ENCODE results near the gene B3GNT7.
"Not testable (repeated sequence)": the region's sequence is repeated elsewhere in the genome, so short reads cannot be mapped to it uniquely, and the experiment has no call there.

The B3GNT7 gene

DNA sequence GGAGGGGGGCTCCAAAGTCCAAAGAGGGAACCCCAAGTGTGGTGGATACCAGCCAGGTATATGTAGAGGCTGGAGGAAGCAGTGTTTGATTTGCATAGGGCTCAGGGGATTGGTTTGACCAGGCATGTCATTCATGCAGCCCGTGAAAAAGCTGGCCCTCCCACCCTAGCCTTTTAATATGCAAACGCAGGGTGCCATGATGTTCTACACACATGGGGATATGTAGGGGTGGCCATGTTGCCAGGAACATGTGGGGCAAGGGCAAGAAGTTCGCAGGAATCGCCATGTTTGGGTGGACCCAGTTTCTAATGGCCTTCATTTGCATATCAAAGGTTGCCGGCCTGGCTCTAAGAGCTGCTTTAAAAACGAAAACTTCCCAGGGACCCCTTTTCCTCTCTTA is 33.6 kb downstream of the B3GNT7 start:
- Histone ChIP-seq H2BK12ac (ENCODE audit: low read length) (no peak overlapping the region), H3K4me1 (ENCODE audit: control insufficient read depth in 1 of 2, insufficient read depth in 2 of 2, low read length in 2 of 2) (peaks cover 7 to 10% of the 10 kb centered on the region in 2 experiments), H3K27ac (ENCODE audit: low read depth, low read length) (no peak overlapping the region), H3K9ac (ENCODE audit: low read length) (no peak overlapping the region), H3K79me2 (ENCODE audit: control insufficient read depth, insufficient read depth, low read length, poor library complexity) (no peaks in the 10 kb centered on the region), H4K8ac (ENCODE audit: low read depth, low read length) (no peak overlapping the region), H3K4me3 (ENCODE audit: low read depth, low read length) (no peak overlapping the region), H3K18ac (ENCODE audit: low read length) (no peak overlapping the region), H3K9me3 (ENCODE audit: insufficient read depth, low read depth, low read length) (peaks cover 2% of the 10 kb centered on the region), H2BK5ac (ENCODE audit: low read depth, low read length, poor library complexity) (no peak overlapping the region), H4K12ac (ENCODE audit: low read depth, low read length) (no peak overlapping the region), H3K4me2 (ENCODE audit: low read length) (no peak overlapping the region), H3K36me3 (ENCODE audit: control insufficient read depth in 1 of 2, insufficient read depth in 2 of 2, low read length in 2 of 2) (no peaks in the 10 kb centered on the region), H3K4ac (ENCODE audit: low read depth, low read length) (no peak overlapping the region), H3K23ac (ENCODE audit: low read length) (no peak overlapping the region), H3K14ac (ENCODE audit: low read length) (no peak overlapping the region), H2BK120ac (ENCODE audit: insufficient read depth, low read length, poor library complexity) (no peak overlapping the region), H2AFZ (ENCODE audit: insufficient read depth, low read length, poor library complexity) (no peak overlapping the region), H3K27me3 (ENCODE audit: insufficient read depth, low read length) (no peaks in the 10 kb centered on the region), H3K79me1 (ENCODE audit: low read length) (no peaks in the 10 kb centered on the region), H2AK5ac (ENCODE audit: low read length) (no peak overlapping the region), H4K91ac (ENCODE audit: low read depth, low read length) (no peak overlapping the region)
- DNase-seq, result no peak
- no CpG with 5 or more reads among the region's 6 CpGs for WGBS (ENCODE audit: extremely low coverage, insufficient coverage, insufficient read length)

DNA sequence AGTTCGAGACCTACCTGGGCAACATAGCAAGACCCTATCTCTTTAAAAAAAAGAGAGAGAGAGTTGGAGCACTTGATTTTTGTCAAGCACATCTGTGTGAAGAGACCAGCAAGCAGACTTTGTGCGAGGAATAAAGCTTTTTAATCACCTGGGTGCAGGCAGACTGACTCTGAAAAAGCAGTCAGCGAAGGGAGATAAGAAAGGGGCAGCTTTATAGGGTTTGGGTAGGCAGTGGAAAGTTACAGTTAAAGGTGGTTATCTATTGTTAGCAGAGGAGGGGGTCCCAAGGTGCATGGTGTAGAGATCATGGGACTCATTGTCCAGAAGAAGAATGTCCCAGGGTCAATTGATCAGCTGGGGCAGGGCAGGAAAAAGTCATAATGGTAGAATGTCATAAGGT is 34.4 kb downstream of the B3GNT7 start:
- no peaks in the 10 kb centered on the region for H3K36me3 ChIP-seq (ENCODE audit: control insufficient read depth in 1 of 2, insufficient read depth in 2 of 2, low read length in 2 of 2)
- no peak overlapping the region for H4K12ac ChIP-seq (ENCODE audit: low read depth, low read length)
- no peak overlapping the region for H3K23ac ChIP-seq (ENCODE audit: low read length)
- no peak overlapping the region for H3K4me3 ChIP-seq (ENCODE audit: low read depth, low read length)
- no peak overlapping the region for H2BK5ac ChIP-seq (ENCODE audit: low read depth, low read length, poor library complexity)
- H2BK12ac ChIP-seq (ENCODE audit: low read length), result no peak overlapping the region
- no CpG with 5 or more reads among the region's 3 CpGs for WGBS (ENCODE audit: extremely low coverage, insufficient coverage, insufficient read length)
- no peak overlapping the region for H2AFZ ChIP-seq (ENCODE audit: insufficient read depth, low read length, poor library complexity)
- H3K27ac ChIP-seq (ENCODE audit: low read depth, low read length), result no peak overlapping the region
- DNase-seq, result no peak
- no peak overlapping the region for H3K14ac ChIP-seq (ENCODE audit: low read length)
- no peak overlapping the region for H3K18ac ChIP-seq (ENCODE audit: low read length)
- no peak overlapping the region for H4K8ac ChIP-seq (ENCODE audit: low read depth, low read length)
- peaks cover 2% of the 10 kb centered on the region for H3K9me3 ChIP-seq (ENCODE audit: insufficient read depth, low read depth, low read length)
- H4K91ac ChIP-seq (ENCODE audit: low read depth, low read length), result no peak overlapping the region
- no peaks in the 10 kb centered on the region for H3K79me2 ChIP-seq (ENCODE audit: control insufficient read depth, insufficient read depth, low read length, poor library complexity)
- no peaks in the 10 kb centered on the region for H3K79me1 ChIP-seq (ENCODE audit: low read length)
- H2AK5ac ChIP-seq (ENCODE audit: low read length), result no peak overlapping the region
- H3K4me2 ChIP-seq (ENCODE audit: low read length), result no peak overlapping the region
- H3K4ac ChIP-seq (ENCODE audit: low read depth, low read length), result no peak overlapping the region
- H2BK120ac ChIP-seq (ENCODE audit: insufficient read depth, low read length, poor library complexity), result no peak overlapping the region
- H3K4me1 ChIP-seq (ENCODE audit: control insufficient read depth in 1 of 2, insufficient read depth in 2 of 2, low read length in 2 of 2), result peaks cover 7 to 10% of the 10 kb centered on the region in 2 experiments
- no peak overlapping the region for H3K9ac ChIP-seq (ENCODE audit: low read length)
- H3K27me3 ChIP-seq (ENCODE audit: insufficient read depth, low read length), result no peaks in the 10 kb centered on the region

DNA sequence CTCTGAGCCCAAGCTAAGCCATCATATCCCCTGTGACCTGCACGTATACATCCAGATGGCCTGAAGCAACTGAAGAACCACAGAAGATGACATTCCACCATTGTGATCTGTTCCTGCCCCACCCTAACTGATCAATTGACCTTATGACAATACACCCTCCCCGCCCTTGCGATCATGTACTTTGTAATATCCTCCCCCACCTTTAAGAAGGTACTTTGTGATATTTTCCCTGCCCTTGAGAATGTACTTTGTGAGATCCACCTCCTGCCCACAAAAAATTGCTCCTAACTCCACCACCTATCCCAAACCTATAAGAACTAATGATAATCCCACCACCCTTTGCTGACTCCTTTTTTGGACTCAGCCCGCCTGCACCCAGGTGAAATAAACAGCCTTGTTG is 34.9 kb downstream of the B3GNT7 start:
- H4K12ac ChIP-seq (ENCODE audit: low read depth, low read length); H3K27me3 ChIP-seq (ENCODE audit: insufficient read depth, low read length); H3K79me1 ChIP-seq (ENCODE audit: low read length); H3K4me3 ChIP-seq (ENCODE audit: low read depth, low read length); H3K4me2 ChIP-seq (ENCODE audit: low read length); H2BK120ac ChIP-seq (ENCODE audit: insufficient read depth, low read length, poor library complexity); H4K8ac ChIP-seq (ENCODE audit: low read depth, low read length); H3K9ac ChIP-seq (ENCODE audit: low read length); H3K79me2 ChIP-seq (ENCODE audit: control insufficient read depth, insufficient read depth, low read length, poor library complexity); H3K23ac ChIP-seq (ENCODE audit: low read length); H3K36me3 ChIP-seq (ENCODE audit: control insufficient read depth in 1 of 2, insufficient read depth in 2 of 2, low read length in 2 of 2); H3K4ac ChIP-seq (ENCODE audit: low read depth, low read length); H4K91ac ChIP-seq (ENCODE audit: low read depth, low read length); H3K27ac ChIP-seq (ENCODE audit: low read depth, low read length); H2BK5ac ChIP-seq (ENCODE audit: low read depth, low read length, poor library complexity); H3K9me3 ChIP-seq (ENCODE audit: insufficient read depth, low read depth, low read length); H2AK5ac ChIP-seq (ENCODE audit: low read length); H3K4me1 ChIP-seq (ENCODE audit: control insufficient read depth in 1 of 2, insufficient read depth in 2 of 2, low read length in 2 of 2); H2AFZ ChIP-seq (ENCODE audit: insufficient read depth, low read length, poor library complexity); H3K14ac ChIP-seq (ENCODE audit: low read length); H3K18ac ChIP-seq (ENCODE audit: low read length); H2BK12ac ChIP-seq (ENCODE audit: low read length); DNase-seq: not testable (repeated sequence)
- WGBS (ENCODE audit: extremely low coverage, insufficient coverage, insufficient read length), result no CpG with 5 or more reads among the region's 4 CpGs

DNA sequence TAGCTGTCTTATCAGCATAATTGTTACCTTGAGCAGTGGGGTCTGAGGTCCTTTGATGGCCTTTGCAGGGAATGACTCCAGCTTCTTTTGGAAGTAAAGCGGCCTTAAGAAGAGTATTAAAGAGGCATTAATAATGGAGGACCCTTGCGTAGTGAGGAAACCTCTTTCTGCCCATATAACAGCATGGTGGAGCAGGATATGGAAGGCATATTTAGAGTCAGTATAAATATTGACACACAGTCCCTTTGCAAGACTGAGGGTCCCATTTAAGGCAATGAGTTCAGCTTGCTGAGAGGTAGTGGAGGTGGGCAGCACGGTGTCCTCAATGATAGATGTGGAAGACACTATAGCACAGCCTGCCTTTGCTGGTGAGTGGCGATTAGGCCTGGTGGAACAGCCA is 36.1 kb downstream of the B3GNT7 start:
- Histone ChIP-seq H2BK120ac (ENCODE audit: insufficient read depth, low read length, poor library complexity) (no peak overlapping the region), H3K23ac (ENCODE audit: low read length) (no peak overlapping the region), H3K14ac (ENCODE audit: low read length) (no peak overlapping the region), H3K4me3 (ENCODE audit: low read depth, low read length) (no peak overlapping the region), H4K12ac (ENCODE audit: low read depth, low read length) (no peak overlapping the region), H3K9ac (ENCODE audit: low read length) (no peak overlapping the region), H4K8ac (ENCODE audit: low read depth, low read length) (no peak overlapping the region), H3K36me3 (ENCODE audit: control insufficient read depth in 1 of 2, insufficient read depth in 2 of 2, low read length in 2 of 2) (no peaks in the 10 kb centered on the region), H2AFZ (ENCODE audit: insufficient read depth, low read length, poor library complexity) (no peak overlapping the region), H3K79me1 (ENCODE audit: low read length) (no peaks in the 10 kb centered on the region), H3K4me2 (ENCODE audit: low read length) (no peak overlapping the region), H2BK12ac (ENCODE audit: low read length) (no peak overlapping the region), H2BK5ac (ENCODE audit: low read depth, low read length, poor library complexity) (no peak overlapping the region), H2AK5ac (ENCODE audit: low read length) (no peak overlapping the region), H3K9me3 (ENCODE audit: insufficient read depth, low read depth, low read length) (peaks cover 2% of the 10 kb centered on the region), H3K4me1 (ENCODE audit: control insufficient read depth in 1 of 2, insufficient read depth in 2 of 2, low read length in 2 of 2) (no peaks in the 10 kb centered on the region), H3K27me3 (ENCODE audit: insufficient read depth, low read length) (no peaks in the 10 kb centered on the region), H3K27ac (ENCODE audit: low read depth, low read length) (no peak overlapping the region), H3K18ac (ENCODE audit: low read length) (no peak overlapping the region), H3K79me2 (ENCODE audit: control insufficient read depth, insufficient read depth, low read length, poor library complexity) (no peaks in the 10 kb centered on the region), H3K4ac (ENCODE audit: low read depth, low read length) (no peak overlapping the region), H4K91ac (ENCODE audit: low read depth, low read length) (no peak overlapping the region)
- no peak for DNase-seq
- no CpG with 5 or more reads among the region's 4 CpGs for WGBS (ENCODE audit: extremely low coverage, insufficient coverage, insufficient read length)
